ENCODE measurements around the gene NCOA3.

The NCOA3 gene

DNA sequence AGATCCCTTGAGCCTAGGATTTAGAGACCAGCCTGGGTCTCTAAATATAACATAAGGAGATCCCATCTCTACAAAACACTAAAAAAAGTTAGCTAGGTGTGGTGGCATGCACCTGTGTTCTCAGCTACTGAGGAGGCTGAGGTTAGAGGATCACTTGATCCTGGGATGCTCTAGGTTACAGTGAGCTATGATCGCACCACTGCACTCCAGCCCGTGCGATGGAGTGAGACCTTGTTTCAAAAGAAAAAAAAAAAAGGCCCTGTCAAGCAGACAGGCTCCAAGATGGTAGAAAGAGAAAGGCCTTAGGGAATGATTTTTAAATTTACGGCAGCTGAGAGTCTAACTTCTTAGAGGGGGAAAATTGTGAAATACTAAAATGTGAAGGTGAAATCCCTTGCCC is 22.6 kb upstream of the NCOA3 start:
- Histone ChIP-seq H3K9me3 (replicated peaks; ENCODE audit: low read length) (no peaks in the 10 kb centered on the region), H3K36me3 (ENCODE audit: insufficient read depth, low read length) (no peaks in the 10 kb centered on the region), H3K27me3 (ENCODE audit: control insufficient read depth, insufficient read depth, low read length) (no peaks in the 10 kb centered on the region), H3K4me3 (ENCODE audit: low read length) (no peak overlapping the region), H3K4me1 (ENCODE audit: control insufficient read depth, insufficient read depth, low read length) (no peaks in the 10 kb centered on the region), H3K4me2 (ENCODE audit: low read length) (no peak overlapping the region), H3K9ac (ENCODE audit: low read depth, low read length) (no peak overlapping the region)

DNA sequence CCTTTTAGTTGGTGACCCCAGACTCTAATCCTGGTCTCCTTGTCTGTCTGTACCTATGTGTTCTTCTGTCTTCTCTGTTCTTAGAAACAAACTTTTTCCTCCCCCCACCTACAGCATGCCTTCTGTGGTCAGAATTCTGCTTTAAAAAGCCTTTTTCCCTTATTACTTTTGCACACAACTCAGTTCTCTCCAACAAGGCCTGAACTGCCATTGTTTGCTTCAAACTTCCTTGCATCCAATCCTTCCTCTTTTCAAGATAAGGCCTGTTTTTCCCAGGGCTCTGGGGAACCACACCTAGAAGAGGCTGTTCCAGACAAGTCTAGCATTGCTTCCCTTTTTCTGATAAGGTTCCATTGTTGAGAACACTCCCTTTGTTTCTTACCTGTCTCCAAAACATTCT is 22.2 kb upstream of the NCOA3 start:
- Histone ChIP-seq H3K9me3 (replicated peaks; ENCODE audit: low read length) (no peaks in the 10 kb centered on the region), H3K4me2 (ENCODE audit: low read length) (no peak overlapping the region), H3K4me3 (ENCODE audit: low read length) (no peak overlapping the region), H3K4me1 (ENCODE audit: control insufficient read depth, insufficient read depth, low read length) (no peaks in the 10 kb centered on the region), H3K27me3 (ENCODE audit: control insufficient read depth, insufficient read depth, low read length) (no peaks in the 10 kb centered on the region), H3K36me3 (ENCODE audit: insufficient read depth, low read length) (no peaks in the 10 kb centered on the region), H3K9ac (ENCODE audit: low read depth, low read length) (no peak overlapping the region)

DNA sequence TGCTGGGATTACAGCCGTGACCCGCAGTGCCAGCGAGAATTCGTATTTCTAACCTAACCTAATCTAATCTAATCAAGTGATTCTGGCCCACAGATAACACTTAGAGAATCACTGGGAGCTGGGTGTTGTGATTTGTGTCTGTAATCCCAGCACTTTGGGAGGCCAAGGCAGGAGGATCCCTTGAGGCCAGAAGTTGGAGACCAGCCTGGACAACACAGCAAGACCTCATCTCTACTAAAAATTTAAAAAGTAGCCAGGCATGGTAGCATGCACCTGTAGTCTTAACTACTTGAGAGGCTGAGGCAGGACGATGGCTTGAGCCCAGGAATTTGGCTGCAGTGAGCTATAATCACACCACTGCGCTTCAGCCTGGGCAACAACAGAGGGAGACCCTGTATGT is 21.4 kb upstream of the NCOA3 start:
- Histone ChIP-seq H3K27me3 (ENCODE audit: control insufficient read depth, insufficient read depth, low read length) (no peaks in the 10 kb centered on the region), H3K4me3 (ENCODE audit: low read length) (no peak overlapping the region), H3K9ac (ENCODE audit: low read depth, low read length) (no peak overlapping the region), H3K4me1 (ENCODE audit: control insufficient read depth, insufficient read depth, low read length) (no peaks in the 10 kb centered on the region), H3K4me2 (ENCODE audit: low read length) (no peak overlapping the region), H3K36me3 (ENCODE audit: insufficient read depth, low read length) (no peaks in the 10 kb centered on the region), H3K9me3 (replicated peaks; ENCODE audit: low read length) (no peaks in the 10 kb centered on the region)

DNA sequence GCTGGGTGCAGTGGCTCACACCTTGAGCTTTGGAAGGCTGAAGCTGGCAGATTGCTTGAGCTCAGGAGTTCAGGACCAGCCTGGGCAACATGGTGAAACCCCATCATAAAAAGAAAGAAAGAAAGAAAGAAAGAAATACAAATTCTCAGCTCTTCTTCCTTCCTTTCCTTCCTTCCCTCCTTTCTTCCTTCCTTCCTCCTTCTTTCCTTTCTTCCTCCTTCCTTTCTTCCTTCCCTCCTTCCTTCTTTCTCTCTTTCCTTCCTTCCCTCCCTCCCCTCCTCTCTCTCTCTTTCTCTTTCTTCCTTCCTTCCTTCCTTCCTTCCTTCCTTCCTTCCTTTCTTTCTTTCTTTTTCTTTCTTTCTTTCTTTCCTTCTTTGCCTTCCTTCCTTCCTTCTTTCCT is 21.0 kb upstream of the NCOA3 start:
- no peak overlapping the region for H3K4me3 ChIP-seq (ENCODE audit: low read length)

DNA sequence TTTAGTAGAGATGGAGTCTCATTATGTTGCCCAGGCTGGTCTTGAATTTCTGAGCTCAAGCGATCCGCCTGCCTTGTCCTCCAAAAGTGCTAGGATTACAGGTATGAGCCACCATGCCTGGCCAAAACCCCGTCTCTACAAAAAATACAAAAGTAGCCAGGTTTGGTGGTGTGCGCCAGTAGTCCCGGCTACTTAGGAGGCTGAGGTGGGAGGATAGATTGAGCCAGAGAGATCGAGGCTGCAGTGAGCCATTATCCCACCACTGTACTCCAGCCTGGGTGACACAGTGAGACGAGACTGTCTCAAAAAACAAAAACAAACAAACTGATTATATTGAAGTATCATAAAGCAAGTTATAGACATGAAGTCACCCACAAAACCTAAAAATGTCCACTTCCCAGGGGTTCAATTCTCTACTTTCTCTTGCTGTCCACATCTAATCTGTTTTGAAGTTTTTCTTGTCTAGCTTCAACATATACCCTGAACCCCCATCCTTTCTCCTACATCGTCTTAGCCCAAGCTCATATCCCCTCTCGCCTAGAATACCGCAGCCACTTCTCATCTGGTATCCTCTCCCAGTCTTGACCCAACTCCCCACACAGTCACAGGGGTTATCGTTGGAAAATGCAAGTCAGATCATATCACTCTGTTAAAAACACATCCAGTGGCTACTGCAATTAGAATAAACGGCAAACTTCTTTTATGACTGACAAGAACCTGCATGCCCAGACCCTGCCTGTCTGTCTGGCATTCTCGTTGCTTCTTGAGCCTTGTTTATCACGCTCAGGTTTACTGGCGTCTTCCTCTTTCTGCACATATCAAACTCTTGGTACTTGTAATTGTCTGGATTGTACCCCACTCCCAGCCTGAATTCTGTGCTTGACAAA is 20.1 kb upstream of the NCOA3 start:
- Histone ChIP-seq H3K36me3 (ENCODE audit: insufficient read depth, low read length) (no peaks in the 10 kb centered on the region), H3K4me3 (ENCODE audit: low read length) (no peak overlapping the region), H3K4me2 (ENCODE audit: low read length) (no peak overlapping the region), H3K27me3 (ENCODE audit: control insufficient read depth, insufficient read depth, low read length) (no peaks in the 10 kb centered on the region), H3K9ac (ENCODE audit: low read depth, low read length) (no peak overlapping the region), H3K9me3 (replicated peaks; ENCODE audit: low read length) (no peaks in the 10 kb centered on the region), H3K4me1 (ENCODE audit: control insufficient read depth, insufficient read depth, low read length) (no peaks in the 10 kb centered on the region)

More for the DNA sequence above, 21.0 kb upstream of the NCOA3 start:
- Histone ChIP-seq H3K4me2 (ENCODE audit: low read length) (no peak overlapping the region), H3K27me3 (ENCODE audit: control insufficient read depth, insufficient read depth, low read length) (no peaks in the 10 kb centered on the region), H3K9ac (ENCODE audit: low read depth, low read length) (no peak overlapping the region), H3K4me1 (ENCODE audit: control insufficient read depth, insufficient read depth, low read length) (no peaks in the 10 kb centered on the region), H3K36me3 (ENCODE audit: insufficient read depth, low read length) (no peaks in the 10 kb centered on the region), H3K9me3 (replicated peaks; ENCODE audit: low read length) (no peaks in the 10 kb centered on the region)

DNA sequence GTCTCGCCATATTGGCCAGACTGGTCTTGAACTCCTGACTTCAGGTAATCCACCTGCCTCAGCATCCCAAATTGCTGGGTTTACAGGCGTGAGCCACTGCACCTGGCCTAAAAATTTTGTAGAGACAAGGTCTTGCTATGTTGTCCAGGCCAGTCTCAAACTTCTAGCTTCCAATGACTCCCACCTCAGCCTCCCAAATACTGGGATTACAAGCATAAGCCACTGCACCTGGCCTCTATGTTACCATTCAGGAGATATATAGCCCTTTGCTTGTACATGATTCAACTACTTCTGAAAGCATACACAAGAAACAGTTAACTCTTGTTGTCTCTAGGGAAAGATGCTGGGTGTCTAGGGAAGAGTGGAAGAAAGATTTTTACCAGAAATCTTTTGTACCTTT is 19.0 kb upstream of the NCOA3 start:
- Histone ChIP-seq H3K4me2 (ENCODE audit: low read length) (no peak overlapping the region), H3K27me3 (ENCODE audit: control insufficient read depth, insufficient read depth, low read length) (no peaks in the 10 kb centered on the region), H3K9ac (ENCODE audit: low read depth, low read length) (no peak overlapping the region), H3K4me1 (ENCODE audit: control insufficient read depth, insufficient read depth, low read length) (no peaks in the 10 kb centered on the region), H3K9me3 (replicated peaks; ENCODE audit: low read length) (no peaks in the 10 kb centered on the region), H3K36me3 (ENCODE audit: insufficient read depth, low read length) (no peaks in the 10 kb centered on the region), H3K4me3 (ENCODE audit: low read length) (no peak overlapping the region)

DNA sequence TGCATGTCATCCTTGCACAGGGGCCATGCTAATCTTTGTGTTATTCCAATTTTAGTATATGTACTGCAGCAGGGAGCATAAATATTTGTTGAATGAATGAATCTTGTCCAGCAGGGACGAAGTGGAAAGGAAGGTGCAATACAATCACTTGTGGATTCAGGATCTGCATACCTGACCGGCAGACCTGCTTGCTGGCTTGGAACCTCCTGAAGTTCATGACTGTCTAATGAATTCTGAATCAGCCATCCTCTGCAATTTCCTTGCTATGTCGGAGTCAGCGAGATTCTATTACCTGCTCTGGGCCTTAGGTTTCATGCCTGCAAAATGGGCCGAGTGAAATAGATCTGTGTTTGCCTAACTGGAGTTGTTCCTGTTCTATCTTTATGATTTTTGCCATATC is 17.4 kb upstream of the NCOA3 start:
- H3K36me3 ChIP-seq (ENCODE audit: insufficient read depth, low read length), result no peaks in the 10 kb centered on the region
- no peak overlapping the region for H3K4me3 ChIP-seq (ENCODE audit: low read length)
- no peaks in the 10 kb centered on the region for H3K4me1 ChIP-seq (ENCODE audit: control insufficient read depth, insufficient read depth, low read length)
- H3K9ac ChIP-seq (ENCODE audit: low read depth, low read length), result no peak overlapping the region
- H3K27me3 ChIP-seq (ENCODE audit: control insufficient read depth, insufficient read depth, low read length), result no peaks in the 10 kb centered on the region
- H3K4me2 ChIP-seq (ENCODE audit: low read length), result no peak overlapping the region
- H3K9me3 ChIP-seq (replicated peaks; ENCODE audit: low read length), result no peaks in the 10 kb centered on the region

DNA sequence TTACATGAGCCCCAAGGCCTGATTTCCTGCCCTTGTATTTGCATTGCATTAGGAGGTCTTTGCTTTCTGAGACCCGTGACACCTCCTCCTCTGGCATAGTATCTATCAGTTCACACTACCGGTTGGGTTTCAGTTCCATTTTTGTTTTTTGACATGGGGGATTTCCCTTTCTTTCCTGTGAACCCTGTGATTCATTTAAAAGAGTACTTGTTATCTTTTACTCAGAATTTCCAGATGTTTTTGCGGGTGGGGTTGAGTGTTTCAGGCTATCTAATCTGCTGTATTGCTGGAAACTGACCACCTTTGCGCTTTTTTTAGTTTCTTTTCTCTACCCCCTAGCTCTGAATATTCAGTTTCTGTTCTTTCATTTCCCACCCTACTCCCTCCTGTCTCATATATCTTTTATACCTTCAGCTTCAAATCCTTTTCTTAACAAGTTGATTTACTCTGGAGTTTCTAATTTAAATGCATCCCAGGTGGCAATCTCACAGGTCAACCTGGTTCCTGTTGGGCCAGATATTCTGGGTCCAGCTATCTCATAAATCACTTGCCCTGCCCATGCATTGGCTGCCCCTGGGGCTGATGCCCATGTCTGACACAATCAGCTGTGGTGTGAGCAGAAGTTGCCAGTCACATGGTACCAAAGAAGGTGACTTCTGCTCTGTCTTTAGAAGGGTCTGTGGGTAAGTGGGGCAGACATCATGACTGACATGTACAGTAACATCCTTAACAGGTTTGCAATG is 14.3 kb upstream of the NCOA3 start:
- H3K27me3 ChIP-seq (ENCODE audit: control insufficient read depth, insufficient read depth, low read length), result no peaks in the 10 kb centered on the region
- H3K9me3 ChIP-seq (replicated peaks; ENCODE audit: low read length), result no peaks in the 10 kb centered on the region
- no peak overlapping the region for H3K4me3 ChIP-seq (ENCODE audit: low read length)
- H3K4me1 ChIP-seq (ENCODE audit: control insufficient read depth, insufficient read depth, low read length), result no peaks in the 10 kb centered on the region
- H3K4me2 ChIP-seq (ENCODE audit: low read length), result no peak overlapping the region
- no peaks in the 10 kb centered on the region for H3K36me3 ChIP-seq (ENCODE audit: insufficient read depth, low read length)
- H3K9ac ChIP-seq (ENCODE audit: low read depth, low read length), result no peak overlapping the region

DNA sequence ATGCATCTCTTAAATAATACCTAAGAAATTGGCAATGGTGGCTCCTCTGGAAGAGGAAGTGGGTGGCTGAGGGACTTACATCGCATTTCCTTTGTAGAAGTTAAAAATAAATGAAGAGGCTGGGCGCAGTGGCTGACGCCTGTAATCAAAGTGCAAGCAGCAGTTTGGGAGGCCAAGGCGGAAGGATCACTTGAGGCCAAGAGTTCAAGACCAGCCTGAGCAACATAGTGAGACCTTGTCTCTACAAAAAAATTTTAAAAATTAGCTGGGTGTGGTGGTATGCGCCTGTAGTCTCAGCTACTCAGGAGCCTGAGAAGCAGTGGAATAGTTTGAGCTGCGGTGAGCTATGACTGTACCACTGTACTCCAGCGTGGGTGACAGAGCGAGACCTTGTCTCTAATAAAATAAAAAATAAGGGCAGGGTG is 12.2 kb upstream of the NCOA3 start:
- Histone ChIP-seq H3K4me1 (ENCODE audit: control insufficient read depth, insufficient read depth, low read length) (peaks cover 12% of the 10 kb centered on the region), H3K27me3 (ENCODE audit: control insufficient read depth, insufficient read depth, low read length) (no peaks in the 10 kb centered on the region), H3K36me3 (ENCODE audit: insufficient read depth, low read length) (no peaks in the 10 kb centered on the region), H3K9ac (ENCODE audit: low read depth, low read length) (no peak overlapping the region), H3K4me3 (ENCODE audit: low read length) (no peak overlapping the region), H3K4me2 (ENCODE audit: low read length) (no peak overlapping the region), H3K9me3 (replicated peaks; ENCODE audit: low read length) (no peaks in the 10 kb centered on the region)

DNA sequence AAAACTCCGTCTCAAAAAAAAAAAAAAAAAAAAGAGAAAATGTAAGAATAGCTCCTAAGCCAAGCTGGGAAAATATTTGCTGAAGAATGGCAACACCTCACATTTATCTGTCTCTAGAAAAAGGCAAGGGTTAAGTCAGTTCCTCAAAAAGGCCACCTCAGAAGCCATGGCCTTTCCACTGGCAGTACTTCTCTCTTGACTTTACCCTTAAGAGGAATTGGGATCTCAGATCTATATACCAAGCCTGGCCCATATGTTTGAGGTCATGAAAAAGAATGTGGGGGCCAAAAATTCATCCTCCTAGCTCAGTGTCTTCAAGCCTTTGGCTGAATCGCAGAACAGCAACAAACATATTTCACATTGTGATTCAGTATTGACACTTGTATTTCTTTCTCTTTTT is 10.9 kb upstream of the NCOA3 start:
- Histone ChIP-seq H3K9ac (ENCODE audit: low read depth, low read length) (no peak overlapping the region), H3K36me3 (ENCODE audit: insufficient read depth, low read length) (no peaks in the 10 kb centered on the region), H3K27me3 (ENCODE audit: control insufficient read depth, insufficient read depth, low read length) (no peaks in the 10 kb centered on the region), H3K4me2 (ENCODE audit: low read length) (no peak overlapping the region), H3K4me1 (ENCODE audit: control insufficient read depth, insufficient read depth, low read length) (peaks cover 12% of the 10 kb centered on the region), H3K4me3 (ENCODE audit: low read length) (no peak overlapping the region), H3K9me3 (replicated peaks; ENCODE audit: low read length) (no peaks in the 10 kb centered on the region)

DNA sequence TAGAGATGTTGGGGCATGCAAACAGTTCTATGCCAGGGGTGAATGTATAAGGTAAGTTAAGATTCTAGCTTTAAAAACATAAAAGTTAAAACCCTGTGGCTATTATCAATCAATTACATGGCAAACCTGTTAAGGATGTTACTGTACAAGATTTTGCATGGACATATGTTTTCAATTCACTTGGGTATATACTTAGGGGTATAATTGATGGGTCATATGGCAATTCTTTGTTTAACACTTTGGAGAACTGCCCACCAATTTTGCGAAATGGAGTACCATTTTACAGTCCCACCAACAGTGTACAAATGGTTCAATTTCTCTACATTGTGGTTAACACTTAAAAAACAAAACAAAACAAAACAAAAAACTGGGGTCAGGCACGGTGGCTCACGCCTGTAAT is 9.4 kb upstream of the NCOA3 start:
- Histone ChIP-seq H3K4me3 (ENCODE audit: low read length) (no peak overlapping the region), H3K9me3 (replicated peaks; ENCODE audit: low read length) (no peaks in the 10 kb centered on the region), H3K4me2 (ENCODE audit: low read length) (no peak overlapping the region), H3K4me1 (ENCODE audit: control insufficient read depth, insufficient read depth, low read length) (peaks cover 12% of the 10 kb centered on the region), H3K9ac (ENCODE audit: low read depth, low read length) (no peak overlapping the region), H3K36me3 (ENCODE audit: insufficient read depth, low read length) (no peaks in the 10 kb centered on the region), H3K27me3 (ENCODE audit: control insufficient read depth, insufficient read depth, low read length) (no peaks in the 10 kb centered on the region)
